ENCODE results near the gene LRCH1. TPM values are rescaled to one million over a fixed set of nuclear protein-coding genes. Genes with fewer than 3 reads are reported as not detected.
A peak's percentile ranks its signal among the peaks of the same experiment; 100 is the strongest.

LRCH1 gene
- polyA plus RNA-seq, 1 donor: 37.8 TPM

GRCh38 chr13:46665633-46666482 is 112.9 kb downstream of the LRCH1 start:
- DNase-seq: no peak

DNA sequence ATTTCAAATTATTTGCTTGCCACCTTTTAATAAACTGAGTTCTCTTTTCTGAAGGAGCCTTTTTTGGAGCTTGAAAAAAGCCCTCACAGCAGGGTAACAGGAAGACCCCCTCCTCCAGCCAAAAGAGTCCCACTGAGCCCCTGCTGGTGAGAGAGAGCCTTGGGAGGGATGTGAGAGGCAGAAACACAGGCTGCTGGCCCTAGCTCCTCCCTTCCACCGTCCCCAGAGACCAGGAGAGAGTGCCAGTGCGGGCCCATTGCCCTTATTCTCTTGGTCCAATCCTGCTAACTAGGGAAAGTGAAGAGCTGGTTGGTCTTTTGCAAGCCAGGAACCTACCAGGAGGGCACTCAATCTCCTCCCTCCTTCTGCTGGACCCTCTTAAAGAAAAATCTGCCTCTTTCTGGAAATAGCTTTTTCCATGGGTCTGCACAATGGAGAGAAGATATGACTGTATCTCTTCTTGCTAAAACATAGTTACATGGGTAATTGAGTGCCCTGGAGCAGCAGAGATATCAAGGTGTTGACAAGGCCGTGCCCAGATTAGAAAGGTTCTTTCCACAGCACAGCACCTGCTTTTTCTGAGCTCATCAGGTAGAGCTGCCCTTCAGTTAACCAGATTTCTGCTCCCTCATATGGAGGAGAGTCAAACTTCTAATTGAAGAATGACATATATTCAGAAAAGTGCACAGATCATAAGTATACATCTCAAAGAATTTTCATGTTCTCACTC is 113.9 kb downstream of the LRCH1 start:
- no peak for DNase-seq

DNA sequence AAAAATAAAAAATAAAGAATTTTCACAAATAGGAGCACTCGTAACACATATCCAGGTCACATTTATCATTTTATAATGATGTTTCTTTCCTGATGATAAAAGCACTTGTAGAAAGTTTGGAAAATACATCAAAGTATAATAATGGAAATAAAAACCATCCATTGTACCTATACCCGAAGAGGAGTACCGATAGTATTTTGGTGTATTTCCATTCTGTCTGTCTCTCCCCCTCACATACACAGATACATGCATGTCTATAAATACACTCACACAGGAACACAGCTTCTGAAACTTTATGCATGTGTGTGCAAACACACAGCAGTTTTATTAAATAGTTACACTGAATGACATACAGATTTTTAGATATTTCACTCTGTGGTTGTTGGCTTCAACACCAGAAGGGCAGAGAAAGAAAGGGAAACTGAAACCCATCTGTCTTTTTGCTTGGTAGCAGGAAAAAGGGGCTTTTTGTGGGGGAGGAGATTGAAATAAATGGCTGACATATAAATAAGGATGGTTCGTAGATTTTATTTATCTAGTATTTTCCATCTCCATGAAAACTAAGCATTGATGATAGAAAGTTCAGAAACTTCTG is 114.8 kb downstream of the LRCH1 start:
- no peak for DNase-seq

DNA sequence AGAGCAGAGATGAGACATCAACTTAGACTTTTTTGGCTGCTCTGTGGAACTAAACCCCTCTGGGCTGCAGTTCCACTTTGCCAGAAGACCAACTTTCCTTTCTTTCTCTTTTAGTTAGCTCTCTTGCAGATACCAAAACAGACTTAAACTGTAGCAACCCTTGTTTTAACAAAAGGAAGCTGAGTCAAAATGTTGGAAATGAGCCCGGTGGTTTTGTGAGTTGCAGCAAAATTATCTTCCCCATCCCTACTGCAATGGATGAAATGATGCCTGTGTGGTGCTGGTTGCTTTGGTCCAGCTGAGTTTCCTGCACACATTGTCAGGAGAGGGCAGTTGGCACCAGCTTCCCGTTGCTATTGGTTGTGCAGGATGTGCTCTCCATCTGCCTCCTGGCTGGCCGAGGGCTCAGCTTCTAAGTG is 115.3 kb downstream of the LRCH1 start:
- no peak for DNase-seq

DNA sequence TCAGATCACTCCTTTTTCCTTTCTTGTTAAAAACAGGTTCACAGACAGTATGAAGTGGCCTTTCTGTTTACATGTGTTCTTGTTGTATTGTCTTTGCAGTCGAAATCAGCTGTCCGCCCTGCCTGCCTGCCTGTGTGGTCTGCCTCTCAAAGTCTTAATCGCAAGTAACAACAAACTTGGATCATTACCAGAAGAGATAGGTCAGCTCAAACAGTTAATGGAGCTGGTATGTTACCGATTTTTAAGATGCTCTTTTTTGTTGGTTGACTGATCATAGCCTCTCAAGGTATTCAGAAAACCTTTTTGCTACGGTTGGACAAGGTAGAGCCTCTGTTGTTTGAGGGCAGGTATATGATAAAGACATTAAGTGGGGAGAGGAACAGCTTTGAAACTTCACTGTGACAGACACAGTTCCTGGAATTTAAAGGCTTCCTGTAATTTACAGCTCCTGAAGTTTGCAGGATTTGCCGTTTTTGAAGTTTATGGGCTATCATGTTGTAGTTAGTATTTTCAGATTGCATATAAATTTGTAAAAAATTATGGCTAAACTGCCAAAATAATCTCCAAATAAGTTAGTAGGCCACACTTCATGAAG is 116.1 kb downstream of the LRCH1 start:
- DNase-seq: no peak

DNA sequence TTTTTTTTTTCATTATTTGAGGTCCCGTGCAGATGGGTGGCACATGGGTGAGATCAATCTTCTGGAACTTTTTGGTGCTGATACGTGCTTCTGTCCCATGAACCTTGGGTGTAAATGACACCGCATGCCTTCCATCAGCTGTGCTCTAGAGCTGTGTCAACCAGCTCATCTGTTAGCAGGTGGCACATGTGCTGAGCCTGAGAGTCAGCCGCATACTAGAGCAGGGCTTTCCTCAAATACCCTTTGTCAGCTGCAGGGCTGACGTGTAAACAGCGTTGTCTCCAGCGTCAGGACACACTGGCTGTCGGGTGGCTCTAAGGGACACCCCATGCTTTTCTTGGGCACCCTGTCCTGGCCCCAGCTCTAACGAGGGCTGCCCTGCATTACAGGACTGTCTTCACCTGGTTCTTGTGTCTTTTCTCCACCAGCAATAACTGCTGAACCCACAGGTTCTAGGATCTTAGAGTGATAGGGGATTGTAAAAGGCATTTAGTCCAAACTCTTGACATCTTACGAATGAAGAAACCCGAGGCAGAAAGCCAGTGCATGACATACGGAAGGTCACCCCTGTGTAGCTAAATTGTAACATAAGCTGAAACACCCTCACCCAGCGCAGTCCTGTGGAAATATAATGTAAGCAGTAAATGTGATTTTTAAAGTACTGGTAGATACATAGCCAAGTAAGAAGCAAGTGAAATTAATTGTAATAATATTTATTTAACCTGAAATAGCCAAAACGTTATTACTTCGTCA is 119.5 kb downstream of the LRCH1 start:
- no peak for DNase-seq

DNA sequence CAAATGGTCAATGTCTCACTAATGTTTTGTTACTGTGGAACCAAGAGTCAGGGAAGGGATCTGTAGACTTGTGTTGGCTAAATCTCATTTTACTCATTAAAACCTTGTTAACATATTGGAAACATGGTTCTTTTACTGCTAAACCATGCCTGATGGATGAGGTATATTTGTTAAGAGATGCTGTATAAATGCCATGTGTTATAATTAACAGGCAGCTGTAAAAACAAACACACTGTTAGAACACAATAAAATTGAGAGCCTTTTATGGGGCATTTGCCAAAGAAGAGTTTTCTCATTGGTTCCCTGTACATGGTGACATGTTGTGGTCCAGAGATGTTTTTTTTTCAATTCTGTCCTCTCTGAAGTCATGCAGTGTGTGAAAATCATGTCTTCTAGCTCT is 122.0 kb downstream of the LRCH1 start:
- DNase-seq: peak; percentile 53

DNA sequence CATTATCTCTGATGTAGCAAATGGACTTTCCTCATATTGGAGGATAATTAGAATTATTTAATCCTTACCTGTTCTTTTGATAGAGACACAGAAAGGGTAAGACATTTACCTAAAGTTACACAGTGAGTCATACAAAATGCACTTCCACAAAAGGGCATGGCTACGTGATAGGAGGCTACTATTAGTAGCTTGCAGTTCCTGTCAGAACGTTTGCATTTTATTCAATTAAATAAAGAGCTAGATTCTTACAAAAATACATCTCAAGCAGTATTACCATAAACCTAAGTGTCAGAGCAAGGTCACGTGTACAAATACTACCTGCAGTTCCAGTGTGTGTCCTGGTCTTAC is 123.4 kb downstream of the LRCH1 start:
- no peak for DNase-seq

GRCh38 chr13:46679369-46680120 is 126.6 kb downstream of the LRCH1 start:
- DNase-seq: no peak

DNA sequence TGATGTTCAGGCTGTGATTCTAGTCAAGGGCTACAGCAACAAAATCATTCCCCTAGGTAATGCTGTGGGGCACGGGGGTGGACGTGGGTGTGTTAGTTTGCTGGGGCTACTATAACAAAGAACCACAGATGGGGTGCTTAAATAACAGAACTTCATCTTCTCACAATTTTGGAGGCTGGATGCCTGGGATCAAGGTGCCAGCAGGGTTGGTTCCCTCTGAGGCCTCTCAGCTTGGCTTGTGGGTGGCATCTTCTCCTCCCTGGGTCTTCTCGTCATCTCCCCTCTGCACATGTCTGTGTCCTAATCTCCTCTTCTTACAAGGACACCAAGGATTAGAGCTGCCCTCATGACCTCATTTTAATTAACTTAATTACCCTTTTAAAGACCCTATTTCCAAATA is 129.0 kb downstream of the LRCH1 start:
- no peak for DNase-seq

DNA sequence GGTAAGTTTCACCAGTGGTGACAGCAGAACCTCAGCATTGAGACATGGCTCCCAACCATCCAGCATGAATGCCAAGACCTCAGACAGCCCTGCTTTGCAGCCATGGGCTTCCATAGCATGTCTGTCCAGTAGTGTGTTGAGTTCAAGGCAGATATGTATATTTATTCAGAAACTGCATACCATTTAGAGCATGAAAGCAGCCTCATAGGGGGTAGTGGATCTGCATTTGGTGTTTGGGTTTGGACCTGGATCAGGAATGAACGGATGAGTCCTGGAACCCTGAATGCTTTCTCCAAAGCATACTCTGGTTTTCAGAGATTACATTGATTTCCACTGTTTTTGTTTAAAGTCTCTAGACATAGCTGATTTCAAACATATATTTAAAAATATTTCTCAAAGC is 129.7 kb downstream of the LRCH1 start:
- no peak for DNase-seq

GRCh38 chr13:46683676-46684260 is 130.8 kb downstream of the LRCH1 start:
- no peak for DNase-seq

GRCh38 chr13:46684287-46685001 is 131.5 kb downstream of the LRCH1 start:
- no peak for DNase-seq

DNA sequence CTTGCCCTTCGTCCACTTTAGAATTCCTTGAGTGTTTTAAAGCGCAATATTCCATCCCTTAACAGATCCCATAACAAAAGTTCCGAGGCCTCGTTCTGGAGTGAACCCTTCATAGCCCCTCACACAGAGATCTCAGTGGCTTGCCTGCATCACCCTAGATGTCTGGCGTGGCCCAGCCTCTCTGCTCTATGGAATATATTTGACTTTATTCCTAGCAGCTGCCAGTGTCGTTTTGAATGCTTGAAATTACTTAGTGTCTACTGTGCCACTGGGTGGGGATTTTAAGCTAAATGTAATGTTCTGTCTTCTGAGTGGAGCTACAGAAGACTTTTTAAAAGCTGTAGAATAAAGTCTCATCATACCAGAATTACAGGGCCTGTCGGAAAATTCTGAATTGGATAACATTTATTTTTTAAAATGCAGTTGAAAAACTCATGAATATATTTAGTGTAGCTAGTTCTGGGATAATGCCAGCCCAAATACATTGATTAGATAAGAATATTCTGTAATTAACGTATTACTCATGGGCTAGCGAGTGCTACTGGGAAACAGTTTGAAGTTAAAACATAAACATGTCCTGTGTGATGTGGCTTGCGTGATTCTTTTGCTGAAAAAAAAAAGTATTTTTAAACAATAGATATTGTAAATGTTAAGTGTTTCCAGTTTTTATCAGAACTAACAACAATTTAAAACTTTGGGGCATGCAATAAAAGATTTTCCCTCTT is 132.2 kb downstream of the LRCH1 start:
- no peak for DNase-seq

GRCh38 chr13:46686171-46686570 is 133.2 kb downstream of the LRCH1 start:
- no peak for DNase-seq

DNA sequence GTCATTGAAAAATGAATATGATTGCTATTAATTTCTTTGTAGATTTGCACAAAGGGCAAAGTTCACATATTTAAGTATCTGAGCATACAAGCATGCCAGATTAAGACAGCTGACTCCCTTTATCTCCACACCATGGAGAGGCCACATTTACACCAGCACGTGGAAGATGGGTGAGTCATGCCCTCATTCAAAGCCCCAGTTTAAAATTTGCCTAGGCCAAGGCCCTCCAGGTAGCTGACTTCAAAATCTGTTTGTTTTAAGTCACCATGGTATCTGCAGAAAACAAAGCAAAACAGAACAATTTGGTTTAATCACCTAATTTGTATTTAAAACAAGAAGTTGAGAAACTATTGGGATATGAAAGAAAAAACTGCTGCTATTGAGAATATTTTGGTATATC is 134.8 kb downstream of the LRCH1 start:
- DNase-seq: no peak

DNA sequence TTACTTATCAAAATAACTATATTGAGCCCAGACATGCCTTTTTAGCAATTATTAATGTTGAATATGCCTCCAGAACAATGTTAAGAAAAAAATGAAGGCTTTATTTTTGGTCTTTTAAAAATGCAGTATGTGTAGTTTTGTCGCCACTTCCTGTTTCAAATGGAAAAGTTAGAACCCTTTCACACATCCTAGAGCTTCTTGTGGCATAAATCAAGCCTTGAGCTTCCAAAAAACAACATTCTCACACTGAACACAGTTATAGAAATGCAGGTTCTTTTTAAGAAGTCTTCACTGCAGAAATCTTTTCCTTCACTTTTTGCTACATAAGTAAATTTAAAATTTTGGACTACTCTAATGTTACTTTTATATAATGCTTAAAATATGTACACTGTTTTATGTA is 135.3 kb downstream of the LRCH1 start:
- DNase-seq: no peak

- no peak for DNase-seq
Observed at GRCh38 chr13:46698014-46698413, 145.0 kb downstream of the LRCH1 start.

GRCh38 chr13:46698910-46699460 is 146.0 kb downstream of the LRCH1 start:
- no peak for DNase-seq

Data from left kidney (tissue), 2 donors.